Left renal pelvis (tissue), 4 donors: Measurements from ENCODE around the gene SPRR1B. TPM values are rescaled to one million over a fixed set of nuclear protein-coding genes. Genes with fewer than 3 reads are reported as not detected.
"Not testable (repeated sequence)": the region's sequence is repeated elsewhere in the genome, so short reads cannot be mapped to it uniquely, and the experiment has no call there.

ENCODE experiments used
- DNase-seq, 4 donors: peaks; one replicate each; pipeline ENCODE4 v3.0.0-alpha.2; 2013; ENCODE audit warnings: low read depth in 4 of 4, low spot score in 3 of 4
- polyA plus RNA-seq, 4 donors: library from polyadenylated mRNA; unstranded; fragments of 120-200 nt; gene quantifications; one replicate each; pipeline ENCODE4 v1.2.1, GENCODE V29; 2013; ENCODE audit not compliant: insufficient read length in 4 of 4

Gene SPRR1B
- polyA plus RNA-seq, 4 donors, result not detected

- DNase-seq, result no peak
Observed at GRCh38 chr1:153035211-153035610, 4.2 kb downstream of the SPRR1B start.

GRCh38 chr1:153040950-153041631 is 10.1 kb downstream of the SPRR1B start, which contains the start of gene SPRR2D:
TSS of gene SPRR2D (minus strand) at chr1:153041120. CDS start at chr1:153040346, 774 bp downstream.
- DNase-seq, result no peak

GRCh38 chr1:153049211-153049610 is 18.2 kb downstream of the SPRR1B start:
- no peak for DNase-seq

DNA sequence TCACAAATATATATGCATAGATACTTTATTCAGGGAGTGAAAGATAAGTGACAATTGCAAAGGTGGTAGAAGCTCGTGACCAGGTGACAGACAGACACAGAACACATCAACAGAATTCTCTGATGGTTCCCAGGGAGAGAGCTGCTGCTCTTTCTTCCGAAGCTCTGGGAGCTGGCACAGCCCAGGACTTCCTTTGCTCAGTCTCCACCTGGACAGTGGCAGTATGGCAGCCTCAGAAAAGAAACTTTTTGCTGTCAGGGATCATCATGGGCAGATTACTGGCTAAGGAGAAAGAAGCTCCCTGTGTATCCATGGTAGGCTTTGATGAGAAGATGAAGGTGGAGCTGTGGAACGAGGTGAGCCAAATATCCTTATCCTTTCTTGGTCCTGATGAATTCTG is 25.1 kb downstream of the SPRR1B start:
- not testable (repeated sequence) for DNase-seq

DNA sequence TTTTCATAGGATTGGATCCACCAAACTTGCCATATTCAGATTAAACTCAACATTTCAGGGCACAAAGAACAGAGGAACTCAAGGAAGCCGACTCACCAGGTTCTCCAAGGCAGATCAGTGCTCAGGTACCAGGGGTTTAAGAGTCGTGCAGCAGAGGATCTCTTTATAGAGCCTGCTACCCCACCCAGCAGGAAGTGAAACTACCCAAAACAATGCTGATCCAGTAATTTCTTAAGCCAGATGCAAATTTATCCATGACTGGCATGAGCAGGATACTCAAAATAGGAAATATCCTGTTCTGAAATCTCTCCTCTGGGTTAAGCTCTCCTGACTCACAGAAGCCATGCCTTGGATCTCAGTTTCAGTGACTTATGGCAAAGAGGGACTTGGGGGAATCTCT is 26.4 kb downstream of the SPRR1B start, which contains the start of gene SPRR2A:
TSS of gene SPRR2A (minus strand) at position 138 of the 400 bp plus-strand sequence. CDS start 777 bp downstream, outside the sequence.
- DNase-seq, result no peak

GRCh38 chr1:153058154-153058553 is 27.2 kb downstream of the SPRR1B start:
- no peak for DNase-seq

DNA sequence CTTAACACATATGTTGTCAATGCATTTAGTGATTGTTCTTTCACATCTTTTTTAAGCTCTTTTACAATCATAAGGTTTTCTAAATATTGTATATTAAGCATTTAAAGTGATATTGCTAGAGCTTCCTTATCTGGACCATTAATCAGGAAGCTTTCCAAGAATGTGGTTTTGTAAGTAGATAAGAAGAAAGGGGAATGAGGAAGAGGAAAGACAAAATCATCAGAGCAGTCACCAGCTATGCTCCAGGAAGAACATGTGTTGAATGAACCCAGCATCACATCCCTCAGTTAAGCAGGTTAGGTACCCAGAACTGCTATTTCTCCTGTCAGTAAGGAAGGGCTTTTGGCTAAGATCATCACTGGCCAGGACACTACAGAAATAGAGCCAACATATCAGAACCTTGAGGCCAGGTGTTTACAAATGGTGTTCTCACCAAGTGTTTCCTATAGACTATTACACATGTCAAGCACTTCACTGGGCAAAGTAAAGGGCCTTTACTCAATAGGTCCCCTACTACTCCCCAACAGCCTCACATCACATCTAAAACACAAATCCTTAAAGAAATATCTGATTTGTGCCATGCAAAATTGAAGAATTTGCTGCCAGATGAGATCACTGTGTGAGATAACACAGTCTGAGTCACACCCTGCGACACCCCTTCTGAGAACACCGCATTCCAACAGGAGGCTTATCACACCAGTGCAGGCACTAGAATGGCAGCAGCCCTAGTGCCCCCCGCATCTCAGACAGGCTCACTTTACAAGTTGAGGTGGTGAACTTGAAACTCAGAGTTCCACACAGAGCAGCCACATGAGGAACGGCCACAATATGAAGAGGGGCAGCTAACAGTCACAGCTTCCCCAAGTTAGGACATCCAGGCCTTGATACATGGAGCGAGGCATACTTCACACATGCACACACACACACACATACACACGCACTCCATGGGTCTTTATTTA is 28.1 kb downstream of the SPRR1B start:
- no peak for DNase-seq

- no peak for DNase-seq
Observed at GRCh38 chr1:153070243-153070642, 39.2 kb downstream of the SPRR1B start.

DNA sequence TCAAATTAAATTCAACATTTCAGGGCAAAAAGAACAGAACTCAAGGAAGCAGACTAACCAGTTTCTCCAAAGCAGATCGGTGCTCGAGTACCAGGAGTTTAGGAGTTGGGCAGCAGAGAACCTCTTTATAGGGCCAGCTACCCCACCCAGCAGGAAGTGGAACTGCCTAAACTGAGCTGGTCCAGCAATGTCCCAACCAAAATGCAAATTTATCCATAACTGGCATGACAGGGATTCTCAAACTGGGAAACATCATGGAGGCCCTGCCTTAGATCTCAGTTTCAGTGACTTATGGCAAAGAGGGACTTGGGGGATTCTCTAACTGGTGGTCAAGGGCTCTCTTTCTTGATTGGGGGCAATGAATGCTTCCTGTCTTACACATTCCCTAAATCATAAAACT is 40.5 kb downstream of the SPRR1B start, which contains the start of gene SPRR2B:
TSS of gene SPRR2B (minus strand) at position 101 of the 400 bp plus-strand sequence. CDS start 772 bp downstream, outside the sequence.
- no peak for DNase-seq

DNA sequence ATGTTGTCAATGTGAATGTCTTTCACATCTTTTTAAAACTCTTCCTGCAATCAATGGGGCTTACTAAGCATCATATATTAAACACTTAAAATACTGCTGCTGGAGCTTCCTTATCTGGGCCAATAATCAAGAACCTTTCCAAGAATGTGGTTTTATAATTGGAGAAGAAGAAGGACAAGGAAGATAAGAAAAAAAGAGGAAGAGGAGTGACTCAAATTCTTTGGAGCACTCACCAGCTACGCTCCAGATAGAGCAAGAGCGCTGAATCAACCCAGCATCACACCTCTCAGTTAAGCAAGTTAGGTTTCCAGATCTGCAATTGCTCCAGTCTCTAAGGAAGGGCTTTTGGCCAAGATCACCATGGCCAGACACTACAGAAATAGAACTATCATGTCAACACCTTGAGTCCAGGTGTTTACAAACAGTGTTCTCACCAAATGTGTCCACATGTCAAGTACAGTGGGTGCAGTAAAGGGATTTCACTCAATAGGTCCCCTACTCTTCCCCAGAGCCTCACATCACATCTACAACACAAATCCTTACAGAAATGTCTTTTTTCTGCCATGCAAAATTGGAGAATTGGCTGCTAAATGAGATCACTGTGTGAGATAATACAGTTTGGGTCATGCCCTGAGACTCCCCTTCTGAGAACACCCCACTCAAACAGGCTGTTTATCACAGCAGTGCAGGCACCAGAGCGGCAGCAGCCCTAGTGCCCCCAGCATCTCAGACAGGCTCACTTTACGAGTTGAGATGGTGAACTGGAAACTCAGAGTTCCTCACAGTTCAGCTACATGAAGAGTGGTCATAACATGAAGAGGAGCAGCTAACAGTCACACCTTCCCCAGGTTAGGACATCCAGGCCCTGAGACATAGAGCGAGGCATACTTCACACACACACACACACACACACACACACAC is 42.1 kb downstream of the SPRR1B start:
- DNase-seq, result no peak

- DNase-seq, result no peak
Observed at GRCh38 chr1:153081736-153082135, 50.7 kb downstream of the SPRR1B start.

Other genes starting within 250 kb of the SPRR1B start
- gene LCE1E, start 244.9 kb upstream of the SPRR1B start, polyA plus RNA-seq, result not detected
- gene LCE1D, start 234.5 kb upstream of the SPRR1B start, polyA plus RNA-seq, result not detected
- gene LCE1C, start 224.6 kb upstream of the SPRR1B start, polyA plus RNA-seq, result not detected
- not detected for gene LCE1B, start 219.2 kb upstream of the SPRR1B start, polyA plus RNA-seq
- not detected for gene LCE1A, start 203.7 kb upstream of the SPRR1B start, polyA plus RNA-seq
- gene LCE6A, start 188.3 kb upstream of the SPRR1B start, polyA plus RNA-seq, result not detected
- gene LCE7A, start 171.2 kb upstream of the SPRR1B start, polyA plus RNA-seq, result not detected
- gene SMCP, start 152.9 kb upstream of the SPRR1B start, polyA plus RNA-seq, result not detected
- gene IVL, start 122.7 kb upstream of the SPRR1B start, polyA plus RNA-seq, result under 1 TPM in 3 of 4 donors, not detected in 1; 0.13 to 0.62 (median 0.37) TPM
- not detected for gene SPRR5, start 84.0 kb upstream of the SPRR1B start, polyA plus RNA-seq
- gene SPRR4, start 60.6 kb upstream of the SPRR1B start, polyA plus RNA-seq, result not detected
- under 1 TPM in 1 of 4 donors, not detected in 3; 0.73 TPM for gene SPRR1A, start 47.1 kb upstream of the SPRR1B start, polyA plus RNA-seq
- 1 to 10 TPM in 1 of 4 donors, under 1 TPM in 2, not detected in 1; 0.32 to 1.2 (median 0.63) TPM for gene SPRR3, start 29.5 kb upstream of the SPRR1B start, polyA plus RNA-seq
- gene SPRR2D, start 9.9 kb downstream of the SPRR1B start, polyA plus RNA-seq, result under 1 TPM in 1 of 4 donors, not detected in 3; 0.63 TPM
- gene SPRR2A, start 26.3 kb downstream of the SPRR1B start, polyA plus RNA-seq, result under 1 TPM in 1 of 4 donors, not detected in 3; 0.57 TPM
- gene SPRR2B, start 40.4 kb downstream of the SPRR1B start, polyA plus RNA-seq, result 1 to 10 TPM in 1 of 4 donors, not detected in 3; 3.2 TPM
- gene SPRR2E, start 63.3 kb downstream of the SPRR1B start, polyA plus RNA-seq, result under 1 TPM in 1 of 4 donors, not detected in 3; 0.29 TPM
- 10 to 100 TPM in 1 of 4 donors, under 1 TPM in 1, not detected in 2; 0.42 to 11.8 TPM for gene SPRR2F, start 82.3 kb downstream of the SPRR1B start, polyA plus RNA-seq
- gene SPRR2G, start 119.7 kb downstream of the SPRR1B start, polyA plus RNA-seq, result not detected
- gene LELP1, start 172.2 kb downstream of the SPRR1B start, polyA plus RNA-seq, result not detected
- not detected for gene PRR9, start 186.4 kb downstream of the SPRR1B start, polyA plus RNA-seq
- gene LORICRIN, start 228.5 kb downstream of the SPRR1B start, polyA plus RNA-seq, result not detected